GM21515 (cell line): Measurements from ENCODE around the gene FABP2.
"Not testable (repeated sequence)": the region's sequence is repeated elsewhere in the genome, so short reads cannot be mapped to it uniquely, and the experiment has no call there.

Experiments
- ATAC-seq: cut with Tn5 transposase; IDR thresholded peaks from one replicate; pipeline ENCODE4 v1.9.1; 2021; ENCODE audit not compliant: unreplicated experiment

FABP2 gene

GRCh38 chr4:119321921-119322687 is at the start of gene FABP2:
TSS of gene FABP2 (minus strand) at chr4:119322138. CDS start at chr4:119322102, 36 bp downstream.
- no peak for ATAC-seq

- not testable (repeated sequence) for ATAC-seq
Measured at GRCh38 chr4:119370951-119371683, 49.2 kb upstream of the FABP2 start.

GRCh38 chr4:119370392-119370791 is 48.5 kb upstream of the FABP2 start:
- peak; percentile 98 for ATAC-seq

GRCh38 chr4:119366802-119367201 is 44.9 kb upstream of the FABP2 start:
- not testable (repeated sequence) for ATAC-seq

GRCh38 chr4:119364203-119364602 is 42.3 kb upstream of the FABP2 start:
- ATAC-seq, result not testable (repeated sequence)

GRCh38 chr4:119363372-119363771 is 41.4 kb upstream of the FABP2 start:
- not testable (repeated sequence) for ATAC-seq

- not testable (repeated sequence) for ATAC-seq
Measured at GRCh38 chr4:119362413-119362812, 40.5 kb upstream of the FABP2 start.

- not testable (repeated sequence) for ATAC-seq
Measured at GRCh38 chr4:119359873-119360272, 37.9 kb upstream of the FABP2 start.

- not testable (repeated sequence) for ATAC-seq
Measured at GRCh38 chr4:119356796-119357195, 34.9 kb upstream of the FABP2 start.

- not testable (repeated sequence) for ATAC-seq
Measured at GRCh38 chr4:119356041-119356440, 34.1 kb upstream of the FABP2 start.

GRCh38 chr4:119353364-119353763 is 31.4 kb upstream of the FABP2 start:
- ATAC-seq, result not testable (repeated sequence)

GRCh38 chr4:119348169-119348568 is 26.2 kb upstream of the FABP2 start:
- ATAC-seq, result not testable (repeated sequence)

GRCh38 chr4:119343293-119343692 is 21.4 kb upstream of the FABP2 start:
- ATAC-seq, result not testable (repeated sequence)

- not testable (repeated sequence) for ATAC-seq
Measured at GRCh38 chr4:119339895-119340294, 18.0 kb upstream of the FABP2 start.

GRCh38 chr4:119337010-119337409 is 15.1 kb upstream of the FABP2 start:
- no peak for ATAC-seq

GRCh38 chr4:119336332-119336979 is 14.5 kb upstream of the FABP2 start:
- not testable (repeated sequence) for ATAC-seq

- no peak for ATAC-seq
Measured at GRCh38 chr4:119329835-119330620, 8.1 kb upstream of the FABP2 start.

- ATAC-seq, result no peak
Measured at GRCh38 chr4:119328695-119329094, 6.8 kb upstream of the FABP2 start.

GRCh38 chr4:119317990-119318389 is 3.9 kb downstream of the FABP2 start:
- no peak for ATAC-seq

GRCh38 chr4:119315036-119315435 is 6.9 kb downstream of the FABP2 start:
- ATAC-seq, result no peak

- peak; percentile 76 for ATAC-seq
Measured at GRCh38 chr4:119314356-119314755, 7.6 kb downstream of the FABP2 start.
